Measurements from ENCODE around the gene ZNF516. TPM values are rescaled to one million over a fixed set of nuclear protein-coding genes. Genes with fewer than 3 reads are reported as not detected.

The ZNF516 gene
- total RNA-seq, 2 donors from 2014 or later, result 3.7 to 22.8 TPM

- Mint-ChIP-seq H3K36me3 (ENCODE audit: low read depth) (no peaks in the 10 kb centered on the region), H3K4me3 (no peak overlapping the region), H3K4me1 (no peaks in the 10 kb centered on the region), H3K9me3 (no peaks in the 10 kb centered on the region), H3K27ac (no peak overlapping the region), H3K27me3 (peaks cover 11% of the 10 kb centered on the region)
- no peak for ATAC-seq (replicated peaks)
These were observed 171.2 kb downstream of the ZNF516 start for GRCh38 chr18:76323891-76324290.

- peaks cover 11% of the 10 kb centered on the region for H3K27me3 Mint-ChIP-seq
- no peaks in the 10 kb centered on the region for H3K36me3 Mint-ChIP-seq (ENCODE audit: low read depth)
- no peak overlapping the region for H3K4me3 Mint-ChIP-seq
- H3K4me1 Mint-ChIP-seq, result no peaks in the 10 kb centered on the region
- ATAC-seq (replicated peaks), result no peak
- H3K27ac Mint-ChIP-seq, result no peak overlapping the region
- no peaks in the 10 kb centered on the region for H3K9me3 Mint-ChIP-seq
These were observed 172.4 kb downstream of the ZNF516 start for GRCh38 chr18:76322686-76323085.

DNA sequence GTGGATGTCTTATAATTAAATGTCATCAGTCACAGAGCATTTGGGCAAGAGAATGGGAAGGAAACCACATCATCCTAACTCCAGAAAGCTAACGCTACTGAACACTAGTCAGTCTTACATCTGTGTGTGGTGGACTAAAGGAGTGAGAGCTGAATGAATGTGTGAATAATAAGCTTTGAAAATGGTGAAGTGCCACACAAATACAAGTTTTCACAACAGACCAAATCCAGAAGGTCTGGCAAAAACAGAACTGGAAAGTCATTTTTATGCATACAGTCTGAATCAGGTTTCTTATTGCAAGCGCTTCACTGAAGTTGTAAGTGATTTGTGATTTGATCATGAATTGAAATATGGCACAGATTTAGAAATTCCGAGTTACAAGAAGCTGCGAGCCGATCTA lies 175.7 kb downstream of the ZNF516 start:
- H3K27me3 Mint-ChIP-seq, result peaks cover 5% of the 10 kb centered on the region
- no peak for ATAC-seq (replicated peaks)
- no peaks in the 10 kb centered on the region for H3K36me3 Mint-ChIP-seq (ENCODE audit: low read depth)
- no peaks in the 10 kb centered on the region for H3K9me3 Mint-ChIP-seq
- H3K4me3 Mint-ChIP-seq, result no peak overlapping the region
- no peaks in the 10 kb centered on the region for H3K4me1 Mint-ChIP-seq
- no peak overlapping the region for H3K27ac Mint-ChIP-seq

DNA sequence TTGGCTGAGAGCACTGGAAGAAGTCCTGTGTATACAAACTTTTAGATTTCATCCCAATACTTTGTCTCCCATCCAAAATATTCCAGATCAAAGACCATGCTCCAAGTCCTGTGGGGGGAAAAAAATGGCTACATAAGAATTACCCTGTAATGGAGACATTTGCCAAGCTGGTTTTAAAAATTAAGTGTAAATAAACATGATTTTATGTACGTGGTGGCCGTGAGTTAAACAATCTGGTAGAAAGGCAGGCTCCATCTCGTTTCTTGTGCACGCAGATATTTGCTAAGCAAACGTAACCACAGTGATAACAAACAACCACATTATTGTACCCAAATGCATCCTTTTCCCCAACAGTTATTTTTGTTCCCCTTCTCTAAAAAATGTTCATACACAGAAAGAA lies 176.4 kb downstream of the ZNF516 start:
- no peak overlapping the region for H3K27ac Mint-ChIP-seq
- no peak for ATAC-seq (replicated peaks)
- H3K4me1 Mint-ChIP-seq, result no peaks in the 10 kb centered on the region
- no peak overlapping the region for H3K4me3 Mint-ChIP-seq
- no peaks in the 10 kb centered on the region for H3K9me3 Mint-ChIP-seq
- H3K36me3 Mint-ChIP-seq (ENCODE audit: low read depth), result no peaks in the 10 kb centered on the region
- H3K27me3 Mint-ChIP-seq, result peaks cover 5% of the 10 kb centered on the region

DNA sequence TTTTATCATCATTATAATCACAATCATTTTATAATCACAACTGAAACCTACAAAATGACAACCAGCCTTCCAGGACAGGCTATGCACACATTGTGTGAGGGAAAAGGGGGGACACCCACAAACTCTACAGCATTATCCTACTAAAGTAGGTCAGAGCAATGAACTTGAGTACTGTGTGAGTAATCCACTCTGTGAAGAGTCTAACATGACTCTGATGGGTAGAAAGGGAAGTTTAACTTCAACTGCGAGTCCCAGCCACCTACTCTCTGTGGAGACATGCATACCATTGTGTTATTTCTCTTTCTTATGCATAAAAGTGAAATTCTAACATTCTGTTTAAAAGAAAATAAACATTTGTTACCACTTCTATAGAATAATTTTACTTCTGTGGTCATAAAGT lies 177.9 kb downstream of the ZNF516 start:
- no peak overlapping the region for H3K27ac Mint-ChIP-seq
- no peaks in the 10 kb centered on the region for H3K36me3 Mint-ChIP-seq (ENCODE audit: low read depth)
- H3K27me3 Mint-ChIP-seq, result peaks cover under 1% of the 10 kb centered on the region
- H3K4me1 Mint-ChIP-seq, result no peaks in the 10 kb centered on the region
- no peak overlapping the region for H3K4me3 Mint-ChIP-seq
- ATAC-seq (replicated peaks), result peak; percentile 21
- H3K9me3 Mint-ChIP-seq, result no peaks in the 10 kb centered on the region

GRCh38 chr18:76315722-76316230 lies 179.3 kb downstream of the ZNF516 start:
- no peak overlapping the region for H3K4me3 Mint-ChIP-seq
- H3K27ac Mint-ChIP-seq, result no peak overlapping the region
- H3K27me3 Mint-ChIP-seq, result no peaks in the 10 kb centered on the region
- no peaks in the 10 kb centered on the region for H3K36me3 Mint-ChIP-seq (ENCODE audit: low read depth)
- ATAC-seq (replicated peaks), result no peak
- no peaks in the 10 kb centered on the region for H3K4me1 Mint-ChIP-seq
- no peaks in the 10 kb centered on the region for H3K9me3 Mint-ChIP-seq

GRCh38 chr18:76314496-76314895 lies 180.5 kb downstream of the ZNF516 start:
- Mint-ChIP-seq H3K9me3 (no peaks in the 10 kb centered on the region), H3K36me3 (ENCODE audit: low read depth) (no peaks in the 10 kb centered on the region), H3K27ac (no peak overlapping the region), H3K4me1 (no peaks in the 10 kb centered on the region), H3K27me3 (no peaks in the 10 kb centered on the region), H3K4me3 (no peak overlapping the region)
- ATAC-seq (replicated peaks), result no peak

- Mint-ChIP-seq H3K36me3 (ENCODE audit: low read depth) (no peaks in the 10 kb centered on the region), H3K4me3 (no peak overlapping the region)
- ATAC-seq (replicated peaks), result no peak
These were observed 181.0 kb downstream of the ZNF516 start for GRCh38 chr18:76314015-76314414.

More at GRCh38 chr18:76314015-76314414, 181.0 kb downstream of the ZNF516 start:
- Mint-ChIP-seq H3K4me1 (no peaks in the 10 kb centered on the region), H3K27me3 (no peaks in the 10 kb centered on the region), H3K27ac (no peak overlapping the region), H3K9me3 (no peaks in the 10 kb centered on the region)

All from activated T-helper 17 cell treated with anti-CD3 and anti-CD28 coated beads, Interleukin-2, amount 50 U/mL, for 72 hours (primary cell).